PC-3 (cell line): ENCODE measurements around the gene C3orf70.

Source experiments
- CTCF ChIP-seq: fragments of 300-600 bp; sonication (generic); conservative IDR thresholded peaks from 2 replicates; pipeline ENCODE4 v1.5.1; 2017; ENCODE audit warnings: antibody characterized with exemption, low read depth, mild to moderate bottlenecking, low read length
- EZH2 ChIP-seq: fragments of 300-600 bp; sonication (generic); IDR thresholded peaks from one replicate; pipeline ENCODE4 v1.6.1; 2017; ENCODE audit warnings: antibody characterized with exemption, mild to moderate bottlenecking, low read length; ENCODE audit not compliant: unreplicated experiment
- EZH2phosphoT487 ChIP-seq: fragments of 300-600 bp; sonication (generic); IDR thresholded peaks from 2 replicates; pipeline ENCODE4 v1.6.1; 2018; ENCODE audit warnings: mild to moderate bottlenecking, antibody characterized with exemption, low read length, borderline replicate concordance

GRCh38 chr3:185120126-185120525 is 32.7 kb downstream of the C3orf70 start:
- TF ChIP-seq CTCF (no peak), EZH2phosphoT487 (no peak), EZH2 (no peak)
